GM21529 (cell line): ENCODE measurements around the gene KIT.
"Not testable (repeated sequence)": the region's sequence is repeated elsewhere in the genome, so short reads cannot be mapped to it uniquely, and the experiment has no call there.

Experiments
- ATAC-seq: cut with Tn5 transposase; IDR thresholded peaks from one replicate; pipeline ENCODE4 v1.9.1; 2021; ENCODE audit not compliant: unreplicated experiment

KIT gene

DNA sequence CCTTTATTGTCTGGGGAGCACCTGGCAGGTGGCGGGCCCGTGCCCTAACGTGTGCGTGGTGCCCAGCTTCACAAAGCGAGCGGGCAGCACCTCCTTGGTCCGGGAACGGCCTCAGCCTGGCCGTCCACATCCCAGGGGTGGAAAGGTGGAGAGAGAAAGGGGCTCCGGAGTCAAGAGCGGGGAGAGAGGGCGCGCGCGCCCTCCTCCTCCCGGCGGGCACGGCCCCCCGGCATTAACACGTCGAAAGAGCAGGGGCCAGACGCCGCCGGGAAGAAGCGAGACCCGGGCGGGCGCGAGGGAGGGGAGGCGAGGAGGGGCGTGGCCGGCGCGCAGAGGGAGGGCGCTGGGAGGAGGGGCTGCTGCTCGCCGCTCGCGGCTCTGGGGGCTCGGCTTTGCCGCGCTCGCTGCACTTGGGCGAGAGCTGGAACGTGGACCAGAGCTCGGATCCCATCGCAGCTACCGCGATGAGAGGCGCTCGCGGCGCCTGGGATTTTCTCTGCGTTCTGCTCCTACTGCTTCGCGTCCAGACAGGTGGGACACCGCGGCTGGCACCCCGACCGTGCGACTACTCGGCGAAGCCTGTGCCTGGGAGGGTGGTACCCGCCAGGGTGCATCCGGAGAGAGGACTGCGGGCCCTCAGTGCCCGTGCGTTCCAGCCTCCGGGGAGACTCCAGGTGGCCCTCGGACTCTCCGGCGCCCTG, at the start of gene KIT:
Gene KIT, plus strand, starts transcription at position 407 of the 701 bp plus-strand sequence. Its CDS starts 58 bp downstream, at position 465.
- peak; percentile 13 for ATAC-seq

- no peak for ATAC-seq
These were observed 48.4 kb upstream of the KIT start for GRCh38 chr4:54609310-54609709.

- ATAC-seq: no peak
These were observed 43.6 kb upstream of the KIT start for GRCh38 chr4:54614149-54614548.

DNA sequence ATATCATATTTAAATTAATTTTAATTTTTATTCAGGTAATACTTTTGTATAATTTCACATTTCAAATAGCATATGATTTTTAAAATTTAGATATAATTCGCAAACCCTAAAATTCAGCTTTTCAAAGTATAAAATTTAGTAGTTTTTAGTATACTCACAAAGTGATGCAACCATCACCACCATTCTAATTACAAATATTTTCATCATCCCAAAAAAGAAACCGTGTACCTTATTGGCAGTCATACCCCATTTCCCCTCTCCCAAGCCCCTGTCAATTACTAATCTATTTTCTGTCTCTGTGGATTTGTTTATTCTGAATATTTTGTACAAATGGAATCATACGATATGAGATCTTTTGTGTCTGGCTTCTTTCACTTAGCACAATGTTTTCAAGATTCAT, 37.0 kb upstream of the KIT start:
- no peak for ATAC-seq

- no peak for ATAC-seq
These were observed 32.4 kb upstream of the KIT start for GRCh38 chr4:54625391-54625790.

DNA sequence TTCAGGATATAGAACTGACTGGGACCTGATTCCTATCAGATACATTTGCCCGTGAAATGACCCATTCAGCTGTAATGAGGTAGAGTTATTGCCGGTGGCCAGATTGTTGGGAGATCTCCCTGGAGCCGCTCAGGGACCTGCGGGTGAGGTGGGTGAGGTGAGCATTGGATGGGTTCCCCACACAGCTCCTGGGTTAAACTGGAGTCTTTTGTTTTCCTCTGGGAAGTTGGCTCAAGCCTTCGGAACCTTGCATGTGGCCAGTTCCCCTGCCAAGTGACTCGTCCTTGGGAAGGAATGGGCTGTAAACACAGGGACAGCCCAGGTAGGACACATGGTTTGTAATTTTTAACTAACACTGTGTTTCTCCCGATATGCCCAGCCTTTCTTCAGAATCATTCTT, 31.6 kb upstream of the KIT start:
- ATAC-seq: no peak

DNA sequence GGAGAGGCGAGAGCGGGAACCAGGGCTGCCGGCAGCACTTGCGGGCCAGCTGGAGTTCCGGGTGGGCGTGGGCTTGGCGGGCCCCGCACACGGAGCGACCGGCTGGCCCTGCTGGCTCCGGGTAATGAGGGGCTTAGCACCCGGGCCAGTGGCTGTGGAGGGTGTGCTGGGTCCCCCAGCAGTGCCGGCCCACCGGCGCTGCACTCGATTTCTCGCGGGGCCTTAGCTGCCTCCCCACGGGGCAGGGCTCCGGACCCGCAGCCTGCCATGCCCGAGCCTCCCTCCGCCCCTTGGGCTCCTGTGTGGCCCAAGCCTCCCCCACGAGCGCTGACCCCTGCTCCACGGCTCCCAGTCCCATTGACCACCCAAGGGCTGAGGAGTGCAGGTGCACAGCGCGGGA, 25.2 kb upstream of the KIT start:
- no peak for ATAC-seq

DNA sequence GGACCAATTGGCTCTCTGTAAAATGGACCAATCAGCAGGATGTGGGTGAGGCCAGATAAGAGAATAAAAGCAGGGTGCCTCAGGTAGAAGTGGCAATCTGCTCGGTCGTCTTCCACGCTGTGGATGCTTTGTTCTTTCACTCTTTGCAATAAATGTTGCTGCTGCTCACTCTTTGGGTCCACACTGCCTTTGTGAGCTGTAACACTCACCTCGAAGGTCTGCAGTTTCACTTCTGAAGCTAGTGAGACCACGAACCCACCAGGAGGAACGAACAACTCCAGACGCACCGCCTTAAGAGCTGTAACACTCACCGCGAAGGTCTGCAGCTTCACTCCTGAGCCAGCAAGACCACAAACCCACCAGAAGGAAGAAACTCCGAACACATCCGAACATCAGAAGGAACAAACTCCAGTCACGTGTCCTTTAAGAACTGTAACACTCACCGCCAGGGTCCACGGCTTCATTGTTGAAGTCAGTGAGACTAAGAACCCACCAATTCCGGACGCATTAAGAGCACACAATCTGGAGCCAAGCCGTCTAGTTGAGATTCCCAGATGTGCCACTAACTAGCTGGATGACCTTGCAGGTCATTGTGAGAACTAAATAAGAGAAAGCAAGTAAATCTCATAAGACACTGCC, 24.5 kb upstream of the KIT start:
- ATAC-seq: not testable (repeated sequence)

GRCh38 chr4:54635318-54635717, 22.4 kb upstream of the KIT start:
- ATAC-seq: no peak

- ATAC-seq: no peak
These were observed 20.4 kb upstream of the KIT start for GRCh38 chr4:54637325-54637724.

DNA sequence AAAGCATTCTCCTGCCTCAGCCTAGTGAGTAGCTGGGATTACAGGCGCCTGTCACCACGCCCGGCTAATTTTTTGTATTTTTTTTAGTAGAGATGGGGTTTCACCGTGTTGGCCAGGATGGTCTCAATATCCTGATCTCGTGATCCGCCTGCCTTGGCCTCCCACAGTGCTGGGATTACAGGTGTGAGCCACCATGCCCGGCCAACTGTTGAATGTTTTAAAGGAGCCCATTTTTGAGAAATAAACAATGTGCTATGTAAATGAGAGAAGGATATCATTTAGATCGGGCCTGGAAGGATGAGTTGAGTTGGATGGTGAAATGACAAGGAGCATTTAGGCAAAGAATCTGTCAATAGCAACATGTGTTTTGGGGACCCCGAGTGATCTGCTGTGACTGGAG, 16.7 kb upstream of the KIT start:
- ATAC-seq: not testable (repeated sequence)

DNA sequence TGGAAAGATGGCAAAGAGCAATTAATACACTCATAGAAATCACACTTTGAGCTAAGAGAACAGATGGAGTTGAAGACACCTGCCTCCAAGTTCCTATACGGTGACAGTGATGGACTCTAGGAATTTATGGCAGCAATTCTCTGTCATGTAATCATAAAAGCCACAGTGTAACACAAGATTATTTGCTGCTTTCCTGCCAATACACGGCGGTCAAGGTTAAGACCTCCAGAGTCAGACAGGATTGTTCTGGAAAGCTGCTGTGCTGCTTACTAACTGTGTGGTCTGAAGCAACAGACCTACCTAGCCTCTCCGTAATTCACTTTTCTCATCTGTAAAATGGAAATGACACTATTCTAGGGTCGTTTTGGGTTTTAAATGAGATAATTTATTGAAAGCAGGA, 14.6 kb upstream of the KIT start:
- ATAC-seq: no peak

GRCh38 chr4:54643958-54644751, 13.6 kb upstream of the KIT start:
- no peak for ATAC-seq

DNA sequence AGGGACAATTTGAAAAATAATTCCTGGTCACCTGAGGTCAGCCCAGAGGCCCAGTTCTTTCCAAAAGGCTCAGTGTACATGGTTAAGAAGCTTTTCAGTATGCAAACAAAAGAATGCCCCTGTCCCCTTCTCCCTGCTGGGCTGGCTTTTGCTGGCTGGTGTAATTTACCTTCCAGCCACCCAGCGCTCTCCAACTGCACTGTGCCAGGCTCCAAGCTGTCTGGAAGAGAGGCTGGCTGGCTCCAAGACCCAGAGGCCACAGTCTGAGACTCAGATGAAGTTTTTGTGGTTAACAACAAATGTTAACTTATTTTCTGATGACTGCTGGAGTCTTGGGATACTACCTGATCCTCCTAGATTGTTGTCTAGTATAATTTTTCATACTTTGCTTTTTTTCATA, 11.9 kb upstream of the KIT start:
- no peak for ATAC-seq

GRCh38 chr4:54647070-54647469, 10.7 kb upstream of the KIT start:
- no peak for ATAC-seq

- no peak for ATAC-seq
These were observed 6.7 kb upstream of the KIT start for GRCh38 chr4:54651050-54651449.

- no peak for ATAC-seq
These were observed 3.0 kb upstream of the KIT start for GRCh38 chr4:54654753-54655152.

GRCh38 chr4:54657185-54657550, 589 bp upstream of the KIT start:
- no peak for ATAC-seq

- ATAC-seq: peak; percentile 45
These were observed 716 bp downstream of the KIT start for GRCh38 chr4:54658252-54659093.

- ATAC-seq: no peak
These were observed 1.6 kb downstream of the KIT start for GRCh38 chr4:54659313-54659712.
